Measurements from ENCODE around the gene TMEM266. TPM values are rescaled to one million over a fixed set of nuclear protein-coding genes. Genes with fewer than 3 reads are reported as not detected.

The TMEM266 gene
- total RNA-seq, 1 experiment from 2014 or later = 0.21 TPM

GRCh38 chr15:76204916-76205460 is 145.2 kb downstream of the TMEM266 start:
- H3K27ac ChIP-seq = no peak overlapping the region
- H3K4me1 ChIP-seq (replicated peaks) = no peaks in the 10 kb centered on the region
- no peaks in the 10 kb centered on the region for H3K27me3 ChIP-seq (replicated peaks)
- no peaks in the 10 kb centered on the region for H3K9me3 ChIP-seq (replicated peaks)
- no peak overlapping the region for H3K4me3 ChIP-seq
- DNase-seq (ENCODE audit: low read depth in 1 of 2, low spot score in 2 of 2) = peak in 1 of 2 experiments; percentile 20
- peaks cover 26% of the 10 kb centered on the region for H3K36me3 ChIP-seq

- H3K9me3 ChIP-seq (replicated peaks) = no peaks in the 10 kb centered on the region
These were observed 146.7 kb downstream of the TMEM266 start for GRCh38 chr15:76206325-76206976.

GRCh38 chr15:76208084-76208785 is 148.4 kb downstream of the TMEM266 start:
- no peak overlapping the region for H3K4me3 ChIP-seq
- DNase-seq (ENCODE audit: low read depth in 1 of 2, low spot score in 2 of 2) = no peak
- H3K9me3 ChIP-seq (replicated peaks) = no peaks in the 10 kb centered on the region
- H3K27ac ChIP-seq = no peak overlapping the region
- H3K27me3 ChIP-seq (replicated peaks) = no peaks in the 10 kb centered on the region
- H3K36me3 ChIP-seq = peaks cover 51% of the 10 kb centered on the region
- H3K4me1 ChIP-seq (replicated peaks) = peaks cover 16% of the 10 kb centered on the region

More at GRCh38 chr15:76206325-76206976, 146.7 kb downstream of the TMEM266 start:
- Histone ChIP-seq H3K4me1 (replicated peaks) (no peaks in the 10 kb centered on the region), H3K36me3 (peaks cover 40% of the 10 kb centered on the region), H3K27ac (no peak overlapping the region), H3K4me3 (no peak overlapping the region), H3K27me3 (replicated peaks) (no peaks in the 10 kb centered on the region)
- DNase-seq (ENCODE audit: low read depth in 1 of 2, low spot score in 2 of 2) = peak in 1 of 2 experiments; percentile 54

- no peaks in the 10 kb centered on the region for H3K27me3 ChIP-seq (replicated peaks)
- no peak for DNase-seq (ENCODE audit: low read depth in 1 of 2, low spot score in 2 of 2)
- H3K36me3 ChIP-seq = peaks cover 57% of the 10 kb centered on the region
- peaks cover 23% of the 10 kb centered on the region for H3K4me1 ChIP-seq (replicated peaks)
- H3K9me3 ChIP-seq (replicated peaks) = no peaks in the 10 kb centered on the region
- no peak overlapping the region for H3K4me3 ChIP-seq
- no peak overlapping the region for H3K27ac ChIP-seq
These were observed 149.1 kb downstream of the TMEM266 start for GRCh38 chr15:76208786-76209424.

GRCh38 chr15:76209523-76209922 is 149.7 kb downstream of the TMEM266 start:
- no peak for DNase-seq (ENCODE audit: low read depth in 1 of 2, low spot score in 2 of 2)
- H3K27me3 ChIP-seq (replicated peaks) = no peaks in the 10 kb centered on the region

GRCh38 chr15:76209942-76210341 is 150.2 kb downstream of the TMEM266 start:
- no peak for DNase-seq (ENCODE audit: low read depth in 1 of 2, low spot score in 2 of 2)
- Histone ChIP-seq H3K27me3 (replicated peaks) (no peaks in the 10 kb centered on the region), H3K4me3 (no peak overlapping the region), H3K9me3 (replicated peaks) (no peaks in the 10 kb centered on the region), H3K36me3 (peaks cover 67% of the 10 kb centered on the region), H3K4me1 (replicated peaks) (peaks cover 33% of the 10 kb centered on the region), H3K27ac (no peak overlapping the region)

More at GRCh38 chr15:76209523-76209922, 149.7 kb downstream of the TMEM266 start:
- Histone ChIP-seq H3K9me3 (replicated peaks) (no peaks in the 10 kb centered on the region), H3K27ac (no peak overlapping the region), H3K36me3 (peaks cover 62% of the 10 kb centered on the region), H3K4me3 (no peak overlapping the region), H3K4me1 (replicated peaks) (peaks cover 29% of the 10 kb centered on the region)

- Histone ChIP-seq H3K27ac (no peak overlapping the region), H3K4me1 (replicated peaks) (peaks cover 58% of the 10 kb centered on the region), H3K27me3 (replicated peaks) (no peaks in the 10 kb centered on the region), H3K4me3 (no peak overlapping the region), H3K36me3 (peaks cover 46% of the 10 kb centered on the region), H3K9me3 (replicated peaks) (no peaks in the 10 kb centered on the region)
- DNase-seq (ENCODE audit: low read depth in 1 of 2, low spot score in 2 of 2) = no peak
These were observed 155.8 kb downstream of the TMEM266 start for GRCh38 chr15:76215634-76216033.

GRCh38 chr15:76217029-76217881 is 157.5 kb downstream of the TMEM266 start:
- Histone ChIP-seq H3K4me1 (replicated peaks) (peaks cover 52% of the 10 kb centered on the region), H3K27ac (no peak overlapping the region), H3K9me3 (replicated peaks) (no peaks in the 10 kb centered on the region), H3K4me3 (no peak overlapping the region), H3K27me3 (replicated peaks) (no peaks in the 10 kb centered on the region), H3K36me3 (peaks cover 35% of the 10 kb centered on the region)
- peak in 1 of 2 experiments; percentile 53 for DNase-seq (ENCODE audit: low read depth in 1 of 2, low spot score in 2 of 2)

GRCh38 chr15:76217882-76218217 is 158.1 kb downstream of the TMEM266 start:
- Histone ChIP-seq H3K27ac (no peak overlapping the region), H3K4me1 (replicated peaks) (peaks cover 46% of the 10 kb centered on the region), H3K27me3 (replicated peaks) (no peaks in the 10 kb centered on the region), H3K36me3 (peaks cover 33% of the 10 kb centered on the region), H3K4me3 (no peak overlapping the region), H3K9me3 (replicated peaks) (no peaks in the 10 kb centered on the region)
- no peak for DNase-seq (ENCODE audit: low read depth in 1 of 2, low spot score in 2 of 2)

GRCh38 chr15:76221085-76221767 is 161.4 kb downstream of the TMEM266 start:
- Histone ChIP-seq H3K4me3 (no peak overlapping the region), H3K9me3 (replicated peaks) (no peaks in the 10 kb centered on the region), H3K27me3 (replicated peaks) (no peaks in the 10 kb centered on the region), H3K27ac (no peak overlapping the region), H3K4me1 (replicated peaks) (peaks cover 19% of the 10 kb centered on the region), H3K36me3 (peaks cover 33% of the 10 kb centered on the region)
- DNase-seq (ENCODE audit: low read depth in 1 of 2, low spot score in 2 of 2) = no peak

- H3K4me3 ChIP-seq = no peak overlapping the region
- no peak overlapping the region for H3K27ac ChIP-seq
- DNase-seq (ENCODE audit: low read depth in 1 of 2, low spot score in 2 of 2) = no peak
- no peaks in the 10 kb centered on the region for H3K9me3 ChIP-seq (replicated peaks)
- H3K4me1 ChIP-seq (replicated peaks) = peaks cover 11% of the 10 kb centered on the region
- no peaks in the 10 kb centered on the region for H3K27me3 ChIP-seq (replicated peaks)
- H3K36me3 ChIP-seq = peaks cover 33% of the 10 kb centered on the region
These were observed 162.4 kb downstream of the TMEM266 start for GRCh38 chr15:76222159-76222558.

GRCh38 chr15:76223521-76223920 is 163.7 kb downstream of the TMEM266 start:
- H3K4me3 ChIP-seq = no peak overlapping the region
- H3K9me3 ChIP-seq (replicated peaks) = no peaks in the 10 kb centered on the region
- DNase-seq (ENCODE audit: low read depth in 1 of 2, low spot score in 2 of 2) = no peak
- no peak overlapping the region for H3K27ac ChIP-seq
- peaks cover 33% of the 10 kb centered on the region for H3K36me3 ChIP-seq
- no peaks in the 10 kb centered on the region for H3K27me3 ChIP-seq (replicated peaks)
- no peaks in the 10 kb centered on the region for H3K4me1 ChIP-seq (replicated peaks)

- H3K4me1 ChIP-seq (replicated peaks) = no peaks in the 10 kb centered on the region
- DNase-seq (ENCODE audit: low read depth in 1 of 2, low spot score in 2 of 2) = no peak
- no peak overlapping the region for H3K4me3 ChIP-seq
- H3K9me3 ChIP-seq (replicated peaks) = no peaks in the 10 kb centered on the region
- H3K27me3 ChIP-seq (replicated peaks) = no peaks in the 10 kb centered on the region
- no peak overlapping the region for H3K27ac ChIP-seq
- peaks cover 27% of the 10 kb centered on the region for H3K36me3 ChIP-seq
These were observed 169.5 kb downstream of the TMEM266 start for GRCh38 chr15:76229266-76229665.
